K562 (cell line): Measurements from ENCODE around the gene CHPF2. TPM values are rescaled to one million over a fixed set of nuclear protein-coding genes. Genes with fewer than 3 reads are reported as not detected.

Experiments used
- ATAC-seq: fragments of 200-7000 bp; cut with Tn5 transposase; 3 replicates; pipeline ENCODE4 v1.9.1; 2020; ENCODE audit warnings: moderate library complexity
- BruUV-seq: library from RNA; stranded (reverse); fragments of 400-500 nt; replicated peaks from 2 replicates; lab custom pipeline; 2021; lab: Mats Ljungman, UMichigan
- CTCF ChIA-PET: fragments of 300-600 bp; formaldehyde crosslinking; extraction: SDS; loops from one replicate; lab custom pipeline; 2021; ENCODE audit warnings: low intra/inter-chr PET ratio; lab: Yijun Ruan, JAX
- POLR2A ChIA-PET: fragments of 300-600, 350-650 bp; sonication (Branson Sonifier 250); formaldehyde crosslinking; extraction: SDS; loops from one replicate; lab custom pipeline; 2021; ENCODE audit warnings: antibody characterized with exemption, inconsistent platforms; lab: Yijun Ruan, JAX
- DNase-seq, 4 experiments: peaks; one replicate each; pipeline versions ENCODE4 v3.0.0 to v3.0.0-alpha.2; 2011 to 2018; ENCODE audit warnings: low spot score in 3 of 4, mixed read lengths in 3 of 4; ENCODE audit errors: extremely low read depth in 1 of 4
- FAIRE-seq: peaks from 2 replicates; lab custom pipeline; 2011; peaks lifted over from hg19 to GRCh38; lab: Jason Lieb, UNC
- H2AFZ ChIP-seq: 2 replicates; pipeline ENCODE4 v1.6.0; 2011; ENCODE audit warnings: low read depth, low read length, control low read depth, inconsistent platforms
- H3K27ac ChIP-seq: fragments of 200-600 bp; 3 replicates; pipeline ENCODE4 v1.8.0; 2011; ENCODE audit warnings: low read depth, mild to moderate bottlenecking, control low read depth, inconsistent platforms, low read length, moderate library complexity, mixed read lengths; ENCODE audit errors: extremely low read depth
- H3K27me3 ChIP-seq, 2 experiments: fragments of 300-600 bp in 1 of 2; 2 replicates in 1 of 2; 3 replicates in 1 of 2; pipeline versions ENCODE4 v1.6.0 to v1.8.0; 2011; ENCODE audit warnings: inconsistent platforms in 2 of 2, low read length in 2 of 2, mild to moderate bottlenecking in 1 of 2, mixed read lengths in 1 of 2, moderate library complexity in 1 of 2; ENCODE audit not compliant: control insufficient read depth in 2 of 2, insufficient read depth in 2 of 2
- H3K36me3 ChIP-seq: fragments of 300-600 bp; 3 replicates; pipeline ENCODE4 v1.8.0; 2011; ENCODE audit warnings: mild to moderate bottlenecking, low read length, inconsistent platforms; ENCODE audit not compliant: control insufficient read depth, insufficient read depth
- H3K4me1 ChIP-seq, 2 experiments: fragments of 200-600 bp in 1 of 2; replicated peaks in 1 of 2; 2 replicates in 1 of 2; 3 replicates in 1 of 2; pipeline versions ENCODE4 v1.5.1 to v1.8.0; 2011; ENCODE audit warnings: inconsistent platforms in 2 of 2, low read length in 2 of 2, mild to moderate bottlenecking in 1 of 2, mixed read lengths in 1 of 2, moderate library complexity in 1 of 2; ENCODE audit not compliant: control insufficient read depth in 2 of 2, insufficient read depth in 2 of 2
- H3K4me2 ChIP-seq: 2 replicates; pipeline ENCODE4 v1.6.1; 2011; ENCODE audit warnings: low read length, control low read depth, inconsistent platforms, mixed read lengths; ENCODE audit not compliant: insufficient read depth
- H3K4me3 ChIP-seq: fragments of 200-600 bp; sonication (generic), shearing (Covaris generic); 2 replicates; pipeline ENCODE4 v1.5.1; 2016; ENCODE audit warnings: control low read depth, inconsistent platforms
- H3K79me2 ChIP-seq: fragments of 200-600 bp; 3 replicates; pipeline ENCODE4 v1.8.0; 2011; ENCODE audit warnings: low read length, inconsistent platforms; ENCODE audit not compliant: control insufficient read depth, insufficient read depth
- H3K9ac ChIP-seq, 2 experiments: 2 replicates each; pipeline versions ENCODE4 v1.6.0 to v1.6.1; 2011; ENCODE audit warnings: low read depth in 2 of 2, low read length in 2 of 2, control low read depth in 1 of 2, inconsistent platforms in 1 of 2, mild to moderate bottlenecking in 1 of 2, mixed read lengths in 1 of 2; ENCODE audit not compliant: insufficient read depth in 1 of 2
- H3K9me1 ChIP-seq: one replicate; pipeline ENCODE4 v1.6.0; 2011; ENCODE audit warnings: inconsistent platforms, mild to moderate bottlenecking, low read length, moderate library complexity; ENCODE audit not compliant: control insufficient read depth, insufficient read depth
- H3K9me3 ChIP-seq: replicated peaks from 2 replicates; pipeline ENCODE4 v1.5.1; 2011; ENCODE audit warnings: low read depth, low read length, inconsistent platforms; ENCODE audit not compliant: control insufficient read depth, insufficient read depth
- H4K20me1 ChIP-seq: replicated peaks from 2 replicates; pipeline ENCODE4 v1.6.1; 2011; ENCODE audit warnings: low read length, inconsistent platforms, mixed read lengths; ENCODE audit not compliant: control insufficient read depth, insufficient read depth
- CREB1 ChIP-seq, 2 experiments: sonication (generic) in 1 of 2; formaldehyde crosslinking in 1 of 2; IDR thresholded peaks; 2 replicates each; pipeline versions ENCODE4 v1.6.1 to v1.8.0; 2012 to 2022; ENCODE audit warnings: inconsistent platforms in 1 of 2, mild to moderate bottlenecking in 1 of 2, missing genetic modification reagents in 1 of 2, moderate library complexity in 1 of 2
- E2F6 ChIP-seq, 2 experiments: IDR thresholded peaks; 2 replicates each; pipeline ENCODE4 v1.6.1; 2011; ENCODE audit warnings: borderline replicate concordance in 1 of 2, control low read depth in 1 of 2, low read depth in 1 of 2, low read length in 1 of 2, mild to moderate bottlenecking in 1 of 2, mixed read lengths in 1 of 2, moderate library complexity in 1 of 2; ENCODE audit not compliant: insufficient read depth in 1 of 2, insufficient read length in 1 of 2, poor library complexity in 1 of 2, severe bottlenecking in 1 of 2; ENCODE audit errors: extremely low read depth in 1 of 2
- ETS1 ChIP-seq: conservative IDR thresholded peaks from 2 replicates; pipeline ENCODE4 v1.6.1; 2011; ENCODE audit warnings: low read depth, mild to moderate bottlenecking, low read length; ENCODE audit not compliant: control insufficient read depth
- GATA2 ChIP-seq: sonication (generic); formaldehyde crosslinking; IDR thresholded peaks from 2 replicates; pipeline ENCODE4 v1.4.0; 2020; ENCODE audit warnings: mild to moderate bottlenecking, missing genetic modification reagents
- HINFP ChIP-seq: fragments of 450-650 bp; conservative IDR thresholded peaks from 2 replicates; pipeline ENCODE4 v1.6.1; 2016; ENCODE audit warnings: missing genetic modification characterization, low read depth, mild to moderate bottlenecking, control low read depth, missing compliant biosample characterization
- NFIC ChIP-seq: fragments of 450-650 bp; IDR thresholded peaks from 2 replicates; pipeline ENCODE4 v1.6.1; 2017; ENCODE audit warnings: mild to moderate bottlenecking, inconsistent platforms
- PHF8 ChIP-seq: fragments of 200-600 bp; sonication (generic); IDR thresholded peaks from 2 replicates; pipeline ENCODE4 v1.6.1; 2012; ENCODE audit warnings: mixed run types, mild to moderate bottlenecking, inconsistent platforms, low read length, moderate library complexity, borderline replicate concordance
- POLR3A ChIP-seq: IDR thresholded peaks from 2 replicates; pipeline ENCODE4 v1.6.1; 2011; ENCODE audit warnings: borderline replicate concordance, mild to moderate bottlenecking, moderate library complexity; ENCODE audit not compliant: insufficient read length, insufficient read depth; ENCODE audit errors: extremely low read depth
- SMAD4 ChIP-seq: fragments of 250-450 bp; sonication (Bioruptor Pico); conservative IDR thresholded peaks from 2 replicates; pipeline ENCODE4 v1.8.0; 2021; ENCODE audit warnings: inconsistent platforms, mild to moderate bottlenecking, moderate library complexity
- STAT5A ChIP-seq: IDR thresholded peaks from 2 replicates; pipeline ENCODE4 v1.6.1; 2012; ENCODE audit warnings: low read length, inconsistent platforms, borderline replicate concordance
- TAL1 ChIP-seq: fragments of 450-650 bp; IDR thresholded peaks from 2 replicates; pipeline ENCODE4 v1.6.1; 2016; ENCODE audit warnings: mild to moderate bottlenecking
- TSC22D4 ChIP-seq: fragments of 450-650 bp; IDR thresholded peaks from 2 replicates; pipeline ENCODE4 v1.6.1; 2016; ENCODE audit warnings: missing genetic modification characterization, missing biosample characterization, control low read depth
- ZNF165 ChIP-seq: fragments of 250-450 bp; sonication (Bioruptor Pico); IDR thresholded peaks from 2 replicates; pipeline ENCODE4 v1.4.0; 2020; ENCODE audit warnings: borderline replicate concordance
- ZNF76 ChIP-seq: fragments of 250-450 bp; sonication (Bioruptor Pico); IDR thresholded peaks from 2 replicates; pipeline ENCODE4 v1.4.0; 2020; ENCODE audit warnings: mild to moderate bottlenecking, moderate library complexity, borderline replicate concordance
- ZNF785 ChIP-seq: fragments of 250-450 bp; sonication (Bioruptor Pico); IDR thresholded peaks from 2 replicates; pipeline ENCODE4 v1.4.0; 2020; ENCODE audit warnings: mild to moderate bottlenecking
- WGBS: fragments of 100-300 bp; shearing (Covaris generic); methylation state at CpG from one replicate; pipeline ENCODE4 v1.1.6; 2016; ENCODE audit warnings: low coverage, mixed read lengths; ENCODE audit not compliant: insufficient coverage; ENCODE audit errors: missing lambda C conversion rate; 5-methylcytosine and 5-hydroxymethylcytosine counted together
- in situ Hi-C: fragments of 300-500 bp; cut with MboI; formaldehyde crosslinking; loops from 4 replicates; pipeline ENCODE4 v1.15.0; 2018; ENCODE audit warnings: inconsistent platforms, mixed read lengths
- intact Hi-C: fragments of 100-400 bp; cut with micrococcal nuclease; formaldehyde crosslinking; loops from 2 replicates; pipeline ENCODE4 v1.14.2; 2022
- polyA plus RNA-seq, 8 experiments: library from polyadenylated mRNA; depleted of rRNA in 4 of 8; stranded (reverse) in 5 of 8; unstranded in 3 of 8; fragments of >200 nt; fragmentation: Nextera tagmentation in 2 of 8; fragmentation: Illumina TruSeq in 1 of 8; extraction: Ambion mirVana in 2 of 8; extraction: Trizol in 1 of 8; gene quantifications; 2 replicates each; pipeline versions ENCODE4 v1.2.1 to v1.2.3, GENCODE V29; 2011 to 2014; ENCODE audit warnings: inconsistent platforms in 1 of 8, missing spikeins in 1 of 8
- total RNA-seq, 7 experiments: library from RNA; depleted of rRNA in 6 of 7; stranded (reverse); fragments of >200 nt in 6 of 7; fragmentation: Illumina TruSeq in 2 of 7; extraction: Trizol in 2 of 7; gene quantifications; 2 replicates each; pipeline versions ENCODE4 v1.2.1 to v1.2.3, GENCODE V29; 2011 to 2021; ENCODE audit warnings: low replicate concordance in 1 of 7

CHPF2 gene
- total and polyA plus RNA-seq, 9 of the 15 experiments (the other 6 are each of a cell fraction or from before 2014, with no cell fraction given): 0.08 to 32.8 (median 10.5) TPM

GRCh38 chr7:151272405-151272804 lies 40.1 kb downstream of the CHPF2 start (continued):
- no peak for TF ChIP-seq HINFP (tag)
- no peak for TF ChIP-seq ZNF165

- whole genome bisulfite sequencing: 3% methylated on average over 7 of the region's 7 CpGs
- ChIA-PET CTCF (no interaction called here), POLR2A (interaction anchor here (0.5 to 0.6 kb wide), 2 partner anchors 73 to 114 kb away, joined by 4 read pairs; no protein-coding TSS in a partner anchor)
- Histone ChIP-seq H3K9ac (peak overlapping the region in 1 of 2 experiments; percentile 58; a peak in 2 of 4 replicates), H3K36me3 (no peaks in the 10 kb centered on the region), H3K4me2 (no peak overlapping the region), H3K9me1 (peaks cover 6% of the 10 kb centered on the region), H3K9me3 (no peaks in the 10 kb centered on the region), H3K79me2 (no peaks in the 10 kb centered on the region), H3K27me3 (peaks cover 19 to 88% of the 10 kb centered on the region in 2 experiments; a peak in 4 of 5 replicates), H4K20me1 (peaks cover 17% of the 10 kb centered on the region), H3K4me3 (no peak overlapping the region), H2AFZ (no peak overlapping the region), H3K27ac (no peak overlapping the region), H3K4me1 (peaks cover 11 to 44% of the 10 kb centered on the region in 2 experiments; a peak in 4 of 5 replicates)
- ATAC-seq (peak; percentile 4; the same call in 1 of the 3 replicates), FAIRE-seq (peak; percentile 67), DNase-seq (peak in 2 of 4 experiments; percentile 42 to 62)
- in situ Hi-C loops: no loop called here
- no TSS peak for BruUV-seq
- intact Hi-C loops: loop anchor here (2.0 kb wide), 1 partner anchor 30 kb away; no protein-coding TSS in a partner anchor
- TF ChIP-seq ZNF785 (CRISPR knock-in tag) (no peak), CREB1 (IDR thresholded peaks at IDR 0.05) (0 out of 2 replicates have a peak, but pooled peaks have one; percentile 18), CREB1 (CRISPR knock-in tag; IDR thresholded peaks at IDR 0.05) (no peak), STAT5A (peak; percentile 32; the same call in 1 of the 2 replicates), TAL1 (peak; percentile 53), TSC22D4 (tag) (no peak), ETS1 (0 out of 2 replicates have a peak, but pooled peaks have one; percentile 19), ZNF76 (CRISPR knock-in tag) (no peak), PHF8 (no peak), POLR3A (no peak), NFIC (peak; percentile 34; the same call in 1 of the 2 replicates), E2F6 (IDR thresholded peaks at IDR 0.05; ENCODE audit: borderline replicate concordance in 1 of 2, extremely low read depth in 1 of 2, insufficient read depth in 1 of 2, insufficient read length in 1 of 2, low read depth in 1 of 2, low read length in 1 of 2, poor library complexity in 1 of 2, severe bottlenecking in 1 of 2) (no peak), GATA2 (CRISPR knock-in tag) (peak; percentile 29; the same call in 1 of the 2 replicates), SMAD4 (no peak)
Observed at GRCh38 chr7:151272877-151273276, 40.6 kb downstream of the CHPF2 start.
